ENCODE results near the gene CRYBB1. TPM values are rescaled to one million over a fixed set of nuclear protein-coding genes. Genes with fewer than 3 reads are reported as not detected.

The CRYBB1 gene
- total RNA-seq: not detected in 2 replicates

GRCh38 chr22:26617271-26618199 is at the start of gene CRYBB1:
TSS of gene CRYBB1 (minus strand) at chr22:26618027. CDS start at chr22:26616319, 1,708 bp downstream.

GRCh38 chr22:26656891-26657851 is 39.3 kb upstream of the CRYBB1 start, which contains the start of gene MIAT:
TSS of gene MIAT (plus strand) at chr22:26657588.

GRCh38 chr22:26621663-26622062 is 3.8 kb upstream of the CRYBB1 start, which contains the start of gene CRYBA4:
TSS of gene CRYBA4 (plus strand) at chr22:26621963. CDS start at chr22:26622597, 634 bp downstream.

DNA sequence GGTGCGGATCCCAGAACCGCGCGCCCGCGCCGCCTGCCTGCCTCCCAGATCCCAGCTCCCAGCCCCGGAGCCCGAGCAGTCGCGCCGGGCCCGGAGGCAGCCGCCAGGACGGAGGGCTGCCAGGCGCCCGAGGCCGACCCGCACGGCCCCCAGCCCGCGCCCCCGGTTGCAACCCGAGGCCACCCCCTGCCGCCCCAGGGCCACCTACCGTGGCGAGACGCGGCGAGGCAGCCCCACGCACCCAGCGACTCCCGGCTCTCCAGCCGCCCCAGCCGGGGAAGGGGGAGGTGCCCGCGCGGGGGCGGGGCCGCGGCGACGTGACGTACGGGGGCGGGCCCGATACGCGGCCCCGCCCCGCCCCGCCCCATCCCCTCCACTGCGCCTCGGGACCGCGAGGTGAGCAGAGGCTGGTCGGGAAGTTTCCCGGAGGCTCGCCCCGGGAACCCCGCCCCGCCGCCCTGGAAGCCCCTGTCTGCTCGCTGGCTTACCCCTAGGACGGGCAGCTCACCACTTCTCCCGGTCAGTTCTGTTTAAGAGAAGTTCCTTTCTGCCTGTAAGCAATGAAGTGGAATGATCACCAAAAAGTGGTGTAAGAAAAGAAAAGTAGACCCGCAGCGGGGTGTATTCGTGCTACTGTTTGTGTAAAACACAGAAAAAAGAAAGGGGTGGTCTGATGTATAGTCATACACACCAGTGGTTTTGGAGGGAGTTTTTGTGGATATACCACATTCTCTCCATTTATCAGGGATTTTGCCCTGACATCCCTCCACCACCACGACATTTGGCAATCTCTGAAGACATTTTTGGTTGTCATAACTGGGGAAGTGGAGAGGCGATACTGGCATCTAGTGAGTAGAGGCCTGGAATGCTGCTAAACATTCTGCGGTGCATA is 27.7 kb downstream of the CRYBB1 start, which contains the start of gene TPST2:
Gene TPST2 (minus strand): TSS at position 288 of the 892 bp plus-strand sequence. CDS start 48,502 bp downstream, outside the sequence.

Other genes with a start within 250 kb of the CRYBB1 start
- 1.5 and 2.5 TPM in 2 replicates for gene ASPHD2, start 188.8 kb downstream of the CRYBB1 start, total RNA-seq
- gene HPS4, start 134.2 kb downstream of the CRYBB1 start, total RNA-seq: 18.0 and 36.9 TPM in 2 replicates
- 15.5 and 17.3 TPM in 2 replicates for gene SRRD, start 134.2 kb downstream of the CRYBB1 start, total RNA-seq
- gene TFIP11, start 105.6 kb downstream of the CRYBB1 start, total RNA-seq: 40.5 and 43.4 TPM in 2 replicates
- gene TPST2, start 27.9 kb downstream of the CRYBB1 start, total RNA-seq: 39.7 and 43.1 TPM in 2 replicates
- not detected in 2 replicates for gene CRYBA4, start 3.9 kb upstream of the CRYBB1 start, total RNA-seq
- 0.38 and 1.1 TPM in 2 replicates for gene MIAT, start 39.6 kb upstream of the CRYBB1 start, total RNA-seq

Data from regular cardiac myocyte (primary cell).